ENCODE results near the gene IFT57.

Gene IFT57

DNA sequence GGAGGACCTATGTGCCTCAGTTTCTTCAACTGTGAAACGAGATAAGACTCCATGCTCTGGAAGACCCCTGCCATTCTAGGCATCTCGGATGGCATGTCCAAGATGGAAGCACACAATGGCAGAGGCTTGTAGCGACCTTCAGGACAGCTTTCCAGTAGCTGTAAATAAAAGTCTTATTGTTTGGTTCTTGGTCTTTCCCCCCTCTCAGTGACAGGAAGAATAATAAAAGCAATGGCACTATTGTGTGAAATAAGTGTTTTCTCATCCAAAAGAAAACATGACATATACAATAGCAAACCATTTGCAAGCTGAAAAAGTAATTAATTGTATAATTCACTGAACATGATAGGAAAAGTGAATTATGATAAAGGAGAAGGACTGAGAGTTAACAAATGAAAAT, 98.9 kb downstream of the IFT57 start:
- no peak for DNase-seq

DNA sequence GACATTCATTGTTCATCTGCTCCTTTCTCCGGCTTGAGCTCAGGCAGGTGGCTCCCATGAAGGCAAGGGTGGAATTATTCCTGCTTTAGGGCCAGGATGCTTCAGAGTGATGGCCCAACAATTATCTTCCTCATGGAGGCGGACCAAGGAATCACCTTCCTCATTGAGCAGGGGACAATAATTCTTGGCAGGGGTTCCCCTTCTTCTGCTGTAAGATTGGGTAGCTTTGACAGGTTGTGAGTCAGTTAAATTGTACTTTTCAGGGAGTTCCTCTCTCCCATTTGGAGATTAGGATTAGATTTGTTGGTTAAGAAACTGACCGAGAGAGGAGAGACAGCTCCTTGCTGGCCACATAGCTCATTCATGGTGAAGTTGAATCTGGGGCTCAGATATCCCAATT, 99.9 kb downstream of the IFT57 start:
- no peak for DNase-seq

DNA sequence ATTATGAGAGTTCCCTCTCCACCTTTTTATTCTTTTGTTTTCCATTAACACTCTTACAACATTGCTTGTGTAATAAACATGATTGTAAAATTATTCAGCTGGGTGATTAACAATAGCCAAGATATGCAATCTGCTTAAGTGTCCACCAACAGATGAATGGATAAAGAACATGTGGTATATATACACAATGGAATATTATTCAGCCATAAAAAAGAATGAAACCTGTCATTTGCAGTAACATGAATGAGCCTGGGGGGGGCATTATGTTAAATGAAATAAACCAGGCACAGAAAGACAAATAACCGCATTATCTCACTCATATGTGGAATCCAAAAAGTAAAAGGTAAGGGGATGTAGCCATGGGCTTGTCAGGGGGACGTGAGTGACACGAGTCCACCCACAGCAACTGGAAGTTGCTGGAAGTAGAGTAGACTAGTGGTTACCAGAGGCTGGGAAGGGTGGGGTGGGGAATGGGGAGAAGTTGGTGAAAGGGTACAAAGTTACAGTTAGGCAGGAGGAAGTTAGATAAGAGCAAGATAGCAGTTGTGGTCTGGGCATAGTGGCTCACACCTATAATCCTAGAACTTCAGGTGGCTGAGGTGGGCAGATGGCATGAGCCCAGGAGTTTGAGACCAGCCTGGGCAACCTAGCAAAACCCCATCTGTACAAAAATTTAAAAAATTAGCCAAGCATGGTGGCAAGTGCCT, 102.7 kb downstream of the IFT57 start:
- no peak for DNase-seq

DNA sequence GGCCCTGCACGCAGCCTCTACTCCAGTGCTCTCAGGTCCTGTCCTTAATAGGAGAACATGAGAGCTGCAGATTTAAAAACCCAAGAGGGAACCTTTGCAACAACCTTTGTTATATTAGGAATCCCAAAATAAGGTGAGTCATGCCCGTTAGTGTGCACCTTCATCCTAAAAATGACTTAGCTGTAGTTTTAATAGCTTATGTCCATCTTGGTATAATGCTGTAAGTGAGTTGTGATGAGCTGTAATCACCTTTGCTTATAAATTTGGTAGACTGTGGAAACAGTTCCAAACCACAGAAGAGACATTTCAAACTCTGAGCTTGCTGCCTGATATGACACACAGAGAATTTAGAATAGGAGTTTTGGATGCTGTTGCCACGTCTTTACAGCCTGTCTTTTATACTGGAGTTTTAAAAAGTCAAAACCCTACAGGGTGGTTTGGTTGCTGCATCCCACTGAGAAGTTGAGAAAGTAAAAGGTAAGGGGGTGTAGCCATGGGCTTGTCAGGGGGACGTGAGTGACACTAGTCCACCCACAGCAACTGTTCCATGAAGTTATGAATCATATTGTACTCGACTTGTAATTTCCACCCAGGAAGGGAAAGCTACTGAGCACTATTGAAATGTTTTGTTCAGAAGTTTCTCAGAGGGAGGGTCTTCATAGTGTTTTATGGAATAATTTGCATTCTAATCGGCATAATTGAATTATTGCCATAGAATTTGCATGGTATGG, 104.0 kb downstream of the IFT57 start:
- DNase-seq, result no peak

DNA sequence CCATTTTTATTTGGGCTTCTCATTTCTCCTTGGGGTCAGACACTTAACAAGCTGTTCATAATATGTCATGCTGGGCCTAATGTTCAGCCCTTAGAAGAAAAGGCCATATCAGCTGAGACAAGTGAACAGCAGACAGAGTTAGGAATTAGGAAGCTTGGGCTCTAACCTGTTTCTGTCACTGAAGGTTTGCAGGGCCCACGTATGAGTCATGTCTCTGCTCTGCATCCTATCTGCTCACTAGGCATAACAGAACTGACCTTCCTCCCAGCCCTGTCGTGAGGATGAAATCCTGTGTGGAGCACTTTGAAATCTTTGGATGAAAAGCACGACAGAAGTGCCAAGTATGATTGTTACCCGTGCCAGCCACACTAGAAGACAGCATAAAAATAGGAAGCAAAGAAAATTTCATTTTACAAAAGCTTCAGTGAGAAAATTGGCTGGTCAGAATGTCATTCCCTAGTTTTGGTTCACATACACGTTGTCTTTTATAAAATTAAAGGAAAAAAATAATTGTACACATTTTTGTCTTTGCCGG, 104.9 kb downstream of the IFT57 start:
- no peak for DNase-seq

DNA sequence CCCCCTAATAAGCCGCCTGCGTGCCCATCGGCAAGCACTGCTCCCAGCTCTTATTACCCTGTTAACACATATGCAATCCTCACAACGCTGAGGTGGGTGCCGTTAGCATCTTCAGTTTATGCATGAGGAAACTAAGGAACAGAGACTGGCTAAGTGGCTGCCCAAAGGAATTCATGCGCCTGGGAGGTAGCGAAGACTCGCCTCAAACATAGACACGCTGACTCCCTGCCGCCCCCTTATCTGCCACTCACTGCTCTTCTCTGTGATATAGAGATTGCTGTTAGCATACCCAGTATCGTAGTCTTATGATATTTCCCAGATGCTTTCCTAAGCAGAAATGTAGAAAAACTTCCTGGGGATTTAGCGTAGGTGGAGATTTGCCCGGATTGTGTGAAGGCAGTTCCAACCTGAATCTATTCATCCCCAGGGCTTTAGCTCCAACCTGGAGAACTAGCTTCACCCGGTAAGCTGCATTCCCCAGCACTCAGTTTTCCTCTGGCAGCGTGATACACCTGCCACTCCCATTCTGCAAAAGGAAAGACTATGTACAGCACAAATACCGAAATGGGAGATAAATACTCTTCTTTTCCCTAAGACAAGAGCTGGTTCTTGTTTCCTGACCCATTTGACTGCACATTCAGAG, 107.7 kb downstream of the IFT57 start:
- no peak for DNase-seq

DNA sequence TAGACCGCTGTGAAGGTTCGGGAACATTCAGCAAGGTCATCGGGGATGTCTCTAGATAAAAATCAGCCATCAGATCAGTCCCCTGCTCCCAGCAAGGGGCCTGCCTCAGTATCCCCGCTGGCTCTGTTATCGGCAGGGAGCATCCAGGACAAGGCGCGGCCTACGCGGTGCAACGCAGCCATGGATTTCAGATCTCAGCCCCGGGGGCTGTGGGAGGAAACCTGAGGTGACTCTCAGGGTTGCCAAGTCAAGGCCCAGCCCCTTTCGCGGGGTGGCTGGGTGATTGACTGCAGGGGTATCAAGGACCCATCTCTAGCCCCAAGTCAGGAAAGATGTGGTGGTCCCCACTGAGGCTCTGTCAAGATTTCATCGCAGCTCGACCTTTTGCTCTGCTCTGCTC, 108.2 kb downstream of the IFT57 start:
- DNase-seq, result no peak

DNA sequence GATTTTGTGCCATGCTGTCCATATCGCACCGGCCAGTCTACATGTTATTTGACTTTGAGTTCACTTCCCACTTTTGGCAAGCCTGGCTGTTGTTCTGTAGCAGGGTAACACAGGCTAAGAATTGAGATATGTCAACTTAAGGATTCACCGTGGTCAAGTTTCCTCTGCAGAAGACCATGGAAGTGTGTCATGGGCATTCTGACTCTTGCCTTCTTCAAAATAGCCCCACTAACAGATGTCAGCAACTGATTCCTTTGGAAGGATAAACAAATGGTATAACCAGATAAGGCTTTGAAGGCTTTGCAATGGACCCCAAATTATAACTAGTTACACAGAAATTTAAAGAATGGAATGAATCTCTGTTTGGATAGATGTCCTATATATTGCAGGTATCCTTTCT, 111.3 kb downstream of the IFT57 start:
- no peak for DNase-seq
